ENCODE results near the gene VAC14.
A peak's percentile ranks its signal among the peaks of the same experiment; 100 is the strongest.

Gene VAC14

GRCh38 chr16:70714581-70715054, 86.3 kb downstream of the VAC14 start:
- no peak for TF ChIP-seq CTCF (IDR thresholded peaks at IDR 0.05)
- H3K4me3 ChIP-seq = peak overlapping the region; percentile 5
- H3K27ac ChIP-seq = peak overlapping the region; percentile 91 to 92
- DNase-seq (ENCODE audit: low spot score) = no peak

GRCh38 chr16:70713824-70714223, 87.1 kb downstream of the VAC14 start:
- no peak overlapping the region for H3K4me3 ChIP-seq
- peak overlapping the region; percentile 91 to 92 for H3K27ac ChIP-seq
- no peak for DNase-seq (ENCODE audit: low spot score)
- TF ChIP-seq CTCF (IDR thresholded peaks at IDR 0.05) = no peak

GRCh38 chr16:70713342-70713741, 87.6 kb downstream of the VAC14 start:
- H3K4me3 ChIP-seq = no peak overlapping the region
- no peak for DNase-seq (ENCODE audit: low spot score)
- H3K27ac ChIP-seq = no peak overlapping the region
- TF ChIP-seq CTCF (IDR thresholded peaks at IDR 0.05) = no peak

GRCh38 chr16:70712942-70713341, 88.0 kb downstream of the VAC14 start:
- Histone ChIP-seq H3K27ac (no peak overlapping the region), H3K4me3 (no peak overlapping the region)
- no peak for TF ChIP-seq CTCF (IDR thresholded peaks at IDR 0.05)
- no peak for DNase-seq (ENCODE audit: low spot score)

- Histone ChIP-seq H3K4me3 (no peak overlapping the region), H3K27ac (no peak overlapping the region)
- no peak for TF ChIP-seq CTCF (IDR thresholded peaks at IDR 0.05)
- no peak for DNase-seq (ENCODE audit: low spot score)
Measured at GRCh38 chr16:70712359-70712758, 88.6 kb downstream of the VAC14 start.

- TF ChIP-seq CTCF (IDR thresholded peaks at IDR 0.05) = no peak
- H3K27ac ChIP-seq = no peak overlapping the region
- H3K4me3 ChIP-seq = no peak overlapping the region
- DNase-seq (ENCODE audit: low spot score) = no peak
Measured at GRCh38 chr16:70711211-70712031, 89.5 kb downstream of the VAC14 start.
